Measurements from ENCODE around the gene C10orf143.

GRCh38 chr10:130073912-130074311, 36.7 kb downstream of the C10orf143 start:
- TF ChIP-seq SP2 (IDR thresholded peaks at IDR 0.05; ENCODE audit: low read length), result no peak
- TF ChIP-seq CTCF (IDR thresholded peaks at IDR 0.05; ENCODE audit: control extremely low read depth in 1 of 3, insufficient read depth in 1 of 3, low read depth in 1 of 3, low read length in 3 of 3), result no peak
- TF ChIP-seq TBP (IDR thresholded peaks at IDR 0.05; ENCODE audit: low read depth, low read length), result no peak
- TF ChIP-seq POLR2A (IDR thresholded peaks at IDR 0.05; ENCODE audit: control extremely low read depth in 1 of 2, low read depth in 2 of 2, low read length in 2 of 2), result no peak
- no peak for TF ChIP-seq JUND (IDR thresholded peaks at IDR 0.05; ENCODE audit: low read length)
- no peak for TF ChIP-seq HDAC6 (IDR thresholded peaks at IDR 0.05; ENCODE audit: low read depth, low read length)
- TF ChIP-seq CBX5 (IDR thresholded peaks at IDR 0.05; ENCODE audit: low read depth, low read length), result no peak
- no peak for TF ChIP-seq KDM1A (IDR thresholded peaks at IDR 0.05; ENCODE audit: borderline replicate concordance, low read length)
- TF ChIP-seq SIN3A (conservative IDR thresholded peaks at IDR 0.05 in 1 of 2, IDR thresholded peaks at IDR 0.05 in 1 of 2; ENCODE audit: low read depth in 1 of 2, low read length in 2 of 2), result no peak
- no peak for TF ChIP-seq YY1 (IDR thresholded peaks at IDR 0.05; ENCODE audit: low read depth, low read length)
- no peak for TF ChIP-seq EZH2 (IDR thresholded peaks at IDR 0.05; ENCODE audit: low read depth, low read length, severe bottlenecking)

All from H1 (cell line).